Measurements from ENCODE around the gene ANGPTL4.
A peak's percentile ranks its signal among the peaks of the same experiment; 100 is the strongest.
"Not testable (repeated sequence)": the region's sequence is repeated elsewhere in the genome, so short reads cannot be mapped to it uniquely, and the experiment has no call there.

Gene ANGPTL4

DNA sequence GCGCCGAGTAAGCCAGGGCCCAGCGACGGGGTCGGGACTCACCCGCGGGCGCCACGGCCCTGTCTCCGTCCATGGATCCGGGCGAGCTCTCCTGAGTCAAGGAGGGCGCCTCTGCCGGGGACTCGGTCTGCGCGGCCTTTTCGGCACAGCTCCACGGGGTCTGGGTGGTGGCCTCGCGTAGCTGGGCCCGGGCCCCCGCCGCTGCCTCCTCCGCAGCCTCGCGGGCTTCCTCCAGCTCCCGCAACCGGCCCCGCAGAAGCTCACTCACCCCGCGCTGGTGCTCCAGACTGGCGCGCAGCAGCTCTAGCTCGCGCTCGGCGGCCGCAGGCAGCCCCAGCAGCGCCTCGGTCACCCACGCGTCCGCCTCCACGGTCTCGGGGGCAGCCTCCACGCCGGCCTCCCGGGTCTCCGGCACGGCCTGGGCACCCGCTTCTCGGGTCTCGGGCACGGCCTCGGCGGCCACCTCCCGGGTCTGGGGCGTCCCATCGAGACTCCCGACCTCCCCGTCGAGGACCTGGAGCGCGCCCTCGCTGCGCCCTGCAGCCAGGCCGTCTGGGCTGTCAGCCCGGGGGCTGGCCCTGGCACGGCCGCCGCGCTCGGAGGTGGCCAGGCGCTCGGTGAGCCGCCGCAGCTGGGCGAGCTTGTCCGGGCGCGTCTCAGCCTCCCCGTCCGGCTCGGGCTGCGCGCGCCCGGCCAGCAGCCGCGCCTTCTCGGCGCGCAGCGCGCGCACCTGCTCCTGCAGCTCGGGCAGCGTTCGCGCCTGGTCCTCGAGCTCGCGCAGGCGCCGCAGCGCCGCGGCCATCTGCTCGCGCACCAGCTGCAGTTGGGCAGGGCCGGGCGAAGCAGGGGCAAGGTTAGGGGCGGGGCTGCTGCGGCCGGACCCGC lies 29.3 kb upstream of the ANGPTL4 start:
- DNase-seq (ENCODE audit: low read depth in 3 of 3) = no peak

DNA sequence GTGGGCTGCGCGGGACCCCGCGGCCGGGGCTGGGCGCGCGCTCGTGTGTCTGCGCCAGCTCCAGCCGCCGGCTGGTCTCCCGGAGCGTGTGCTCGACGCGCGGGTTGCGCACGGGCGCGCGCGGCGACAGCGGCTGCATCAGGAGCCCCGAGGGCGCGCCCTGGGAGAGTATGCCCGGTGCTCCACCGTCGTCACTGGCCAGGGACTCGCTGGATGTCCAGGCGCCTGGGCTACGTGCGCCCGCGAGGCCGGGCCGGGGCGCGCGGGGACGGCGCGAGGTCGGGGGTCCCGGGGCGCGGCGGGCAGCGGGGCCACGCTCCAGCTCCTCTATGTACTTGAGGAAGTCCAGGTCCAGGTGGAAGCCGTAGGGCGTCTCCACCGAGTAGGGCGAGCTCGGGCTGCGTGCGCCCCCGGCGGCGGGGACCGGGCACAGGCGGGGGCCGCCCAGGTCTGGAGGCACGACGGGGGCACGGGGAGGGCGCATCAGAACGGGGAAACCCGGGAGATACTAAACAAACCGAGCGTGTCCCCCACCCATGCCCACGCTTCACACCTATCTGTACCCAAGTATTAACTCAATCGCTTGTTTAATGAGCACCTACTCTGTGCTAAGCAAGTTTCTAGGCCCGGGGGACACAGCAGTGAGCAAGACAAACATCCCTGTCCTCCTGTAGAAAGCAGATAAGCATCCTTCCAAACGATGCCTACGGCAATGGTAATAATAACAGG lies 28.4 kb upstream of the ANGPTL4 start:
- DNase-seq (ENCODE audit: low read depth in 3 of 3) = no peak

GRCh38 chr19:8336072-8336569 lies 27.8 kb upstream of the ANGPTL4 start:
- no peak for DNase-seq (ENCODE audit: low read depth in 3 of 3)

GRCh38 chr19:8336660-8337059 lies 27.3 kb upstream of the ANGPTL4 start:
- no peak for DNase-seq (ENCODE audit: low read depth in 3 of 3)

GRCh38 chr19:8337728-8338127 lies 26.2 kb upstream of the ANGPTL4 start:
- DNase-seq (ENCODE audit: low read depth in 3 of 3) = no peak

DNA sequence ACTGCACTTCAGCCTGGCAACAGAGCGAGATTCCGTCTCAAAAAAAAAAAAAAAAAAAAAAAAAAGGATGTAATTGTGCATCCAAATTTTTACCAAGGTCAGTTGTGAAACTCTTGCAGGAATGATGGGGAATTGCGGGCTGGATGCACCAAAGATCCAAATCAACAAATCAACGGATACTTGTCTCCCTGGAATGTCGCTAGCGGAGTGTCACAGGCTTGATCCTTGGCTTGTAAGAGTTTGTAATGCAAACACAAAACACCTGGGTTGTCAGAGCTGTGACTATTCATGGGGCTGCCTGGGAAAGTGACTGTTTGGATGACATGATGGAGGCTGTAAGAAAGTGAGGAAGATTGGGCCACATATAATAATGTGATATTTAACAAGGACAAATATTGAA lies 25.1 kb upstream of the ANGPTL4 start:
- no peak for DNase-seq (ENCODE audit: low read depth in 3 of 3)

GRCh38 chr19:8340341-8341096 lies 23.4 kb upstream of the ANGPTL4 start:
- no peak for DNase-seq (ENCODE audit: low read depth in 3 of 3)

- DNase-seq (ENCODE audit: low read depth in 3 of 3) = not testable (repeated sequence)
Observed at GRCh38 chr19:8341504-8341903, 22.5 kb upstream of the ANGPTL4 start.

DNA sequence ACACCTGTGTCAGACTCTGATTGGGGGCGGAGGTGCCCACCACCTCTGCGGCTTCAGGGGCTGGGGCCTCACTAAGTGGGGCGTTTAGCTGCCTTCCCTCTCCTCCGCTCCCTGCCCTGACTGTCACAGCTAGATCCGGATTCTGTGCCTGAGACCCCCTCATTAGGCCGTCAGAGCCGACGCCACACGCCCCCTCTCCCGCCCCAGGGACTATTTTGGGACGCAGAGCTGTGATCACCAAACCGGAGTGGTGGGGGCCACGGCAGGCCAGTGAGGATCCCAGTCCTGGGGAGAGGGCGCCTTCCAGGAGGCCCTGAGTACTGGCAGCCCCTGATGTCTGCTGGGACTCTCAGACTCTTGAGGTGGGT lies 21.7 kb upstream of the ANGPTL4 start:
- DNase-seq (ENCODE audit: low read depth in 3 of 3) = no peak

GRCh38 chr19:8342684-8343482 lies 21.1 kb upstream of the ANGPTL4 start, which contains the start of gene KANK3:
KANK3 (minus strand) TSS chr19:8343262; CDS start chr19:8337828, 5,434 bp downstream.
- peak; percentile 81 to 84 (median 84) for DNase-seq (ENCODE audit: low read depth in 3 of 3)

DNA sequence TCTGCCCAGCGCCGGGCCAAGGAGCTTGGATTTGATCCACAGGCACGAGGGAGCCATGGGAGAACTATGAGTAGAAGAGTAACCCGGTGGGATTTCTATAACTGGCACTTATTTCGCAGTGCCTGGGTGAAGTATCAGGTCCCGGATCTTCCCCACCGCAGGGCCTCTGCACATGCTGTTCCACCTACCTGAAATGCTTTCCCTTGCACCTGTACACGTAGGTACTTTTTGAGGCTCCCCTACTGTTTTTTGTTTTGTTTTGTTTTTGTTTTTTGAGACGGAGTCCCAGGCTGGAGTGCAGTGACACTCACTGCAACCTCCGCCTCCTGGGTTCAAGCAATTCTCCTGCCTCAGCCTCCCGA lies 20.5 kb upstream of the ANGPTL4 start:
- no peak for DNase-seq (ENCODE audit: low read depth in 3 of 3)

DNA sequence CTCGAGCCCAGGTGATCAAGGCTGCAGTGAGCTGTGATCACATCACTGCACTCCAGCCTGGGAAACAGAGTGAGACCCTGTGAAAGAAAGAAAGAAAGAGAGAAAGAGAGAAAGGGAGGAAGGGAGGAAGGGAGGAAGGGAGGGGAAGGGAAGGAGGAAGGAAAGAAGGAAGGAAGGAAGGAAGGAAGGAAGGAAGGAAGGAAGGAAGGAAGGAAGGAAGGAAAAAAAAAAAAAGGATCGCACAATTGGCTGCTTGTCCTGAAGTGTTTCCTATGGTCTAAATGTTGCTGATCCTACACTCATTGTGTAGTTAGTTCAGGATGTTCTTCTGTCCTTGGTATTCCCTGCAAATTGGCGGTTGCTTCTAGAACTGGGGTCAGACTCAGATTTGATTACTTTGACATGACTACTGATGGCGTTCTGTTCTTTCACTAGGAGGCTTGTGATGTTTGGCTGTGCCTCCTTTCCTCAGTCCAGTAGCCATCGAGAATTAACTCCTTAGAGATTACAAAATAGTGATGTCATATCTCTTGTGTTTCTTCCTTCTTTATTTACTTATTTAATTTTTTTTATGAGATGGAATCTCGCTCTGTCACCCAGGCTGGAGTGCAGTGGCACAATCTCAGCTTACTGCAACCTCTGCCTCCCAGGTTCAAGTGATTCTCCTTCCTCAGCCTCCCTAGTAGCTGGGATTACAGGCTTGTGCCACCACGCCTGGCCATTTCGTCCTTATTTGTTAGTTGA lies 14.2 kb upstream of the ANGPTL4 start:
- DNase-seq (ENCODE audit: low read depth in 3 of 3) = not testable (repeated sequence)

DNA sequence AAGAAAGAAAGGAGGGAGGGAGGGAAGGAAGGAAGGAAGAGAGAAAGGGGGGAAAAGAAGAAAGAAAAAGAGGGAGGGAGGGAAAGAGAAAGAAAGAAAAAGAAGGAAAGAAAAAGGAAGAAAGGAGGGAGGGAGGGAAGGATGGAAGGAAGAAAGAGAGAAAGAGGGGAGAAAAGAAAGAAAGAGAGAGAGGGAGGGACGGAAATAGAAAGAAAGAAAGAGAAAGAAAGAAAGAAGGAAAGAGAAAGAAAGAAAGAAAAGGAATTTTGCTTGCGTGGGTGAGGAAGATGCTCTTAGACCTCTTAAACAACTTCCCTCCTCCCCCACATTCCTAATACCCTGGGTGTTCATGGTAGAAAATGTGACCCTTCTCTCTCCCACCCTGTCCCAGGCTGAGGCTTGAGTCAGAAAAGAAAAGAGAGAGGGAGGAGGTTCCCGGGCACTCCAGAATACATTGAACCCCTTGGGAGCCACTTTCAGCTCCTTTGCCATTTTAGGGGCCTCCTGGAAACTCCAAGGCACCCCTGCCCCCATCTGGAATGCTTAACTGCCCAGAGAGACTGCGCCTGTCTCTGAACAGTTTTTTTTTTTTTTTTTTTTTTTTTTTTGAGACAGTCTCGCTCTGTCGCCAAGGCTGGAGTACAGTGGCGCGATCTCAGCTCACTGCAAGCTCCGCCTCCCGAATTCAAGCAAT lies 11.7 kb upstream of the ANGPTL4 start:
- DNase-seq (ENCODE audit: low read depth in 3 of 3) = no peak

DNA sequence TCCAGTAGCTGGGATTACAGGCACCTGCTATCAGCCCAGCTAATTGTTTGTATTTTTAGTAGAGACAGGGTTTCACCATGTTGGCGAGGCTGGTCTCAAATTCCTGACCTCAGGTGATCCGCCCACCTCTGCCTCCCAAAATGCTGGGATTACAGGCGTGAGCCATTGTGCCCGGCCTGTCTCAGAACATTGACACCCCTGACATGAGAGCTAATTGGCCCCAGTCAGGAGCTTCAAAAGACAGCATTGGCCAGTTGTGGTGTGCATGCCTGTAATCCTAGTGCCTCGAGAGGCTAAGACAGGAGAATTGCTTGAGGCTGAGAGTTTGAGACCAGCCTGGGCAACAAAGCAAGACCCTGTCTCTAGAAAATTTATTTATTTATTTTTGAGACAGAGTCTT lies 11.1 kb upstream of the ANGPTL4 start:
- not testable (repeated sequence) for DNase-seq (ENCODE audit: low read depth in 3 of 3)

GRCh38 chr19:8355631-8356402 lies 8.1 kb upstream of the ANGPTL4 start:
- DNase-seq (ENCODE audit: low read depth in 3 of 3) = no peak

- no peak for DNase-seq (ENCODE audit: low read depth in 3 of 3)
Observed at GRCh38 chr19:8357007-8357521, 6.9 kb upstream of the ANGPTL4 start.

GRCh38 chr19:8358948-8359347 lies 5.0 kb upstream of the ANGPTL4 start:
- no peak for DNase-seq (ENCODE audit: low read depth in 3 of 3)

GRCh38 chr19:8360196-8360595 lies 3.8 kb upstream of the ANGPTL4 start:
- no peak for DNase-seq (ENCODE audit: low read depth in 3 of 3)

Measured in stimulated activated CD4-positive, alpha-beta T cell treated with anti-CD3 and anti-CD28 coated beads, TNF-alpha, amount 100 ng/mL, for 4 hours (primary cell).